ENCODE measurements around the gene MYO3B.
"Not testable (repeated sequence)": the region's sequence is repeated elsewhere in the genome, so short reads cannot be mapped to it uniquely, and the experiment has no call there.

Gene MYO3B

DNA sequence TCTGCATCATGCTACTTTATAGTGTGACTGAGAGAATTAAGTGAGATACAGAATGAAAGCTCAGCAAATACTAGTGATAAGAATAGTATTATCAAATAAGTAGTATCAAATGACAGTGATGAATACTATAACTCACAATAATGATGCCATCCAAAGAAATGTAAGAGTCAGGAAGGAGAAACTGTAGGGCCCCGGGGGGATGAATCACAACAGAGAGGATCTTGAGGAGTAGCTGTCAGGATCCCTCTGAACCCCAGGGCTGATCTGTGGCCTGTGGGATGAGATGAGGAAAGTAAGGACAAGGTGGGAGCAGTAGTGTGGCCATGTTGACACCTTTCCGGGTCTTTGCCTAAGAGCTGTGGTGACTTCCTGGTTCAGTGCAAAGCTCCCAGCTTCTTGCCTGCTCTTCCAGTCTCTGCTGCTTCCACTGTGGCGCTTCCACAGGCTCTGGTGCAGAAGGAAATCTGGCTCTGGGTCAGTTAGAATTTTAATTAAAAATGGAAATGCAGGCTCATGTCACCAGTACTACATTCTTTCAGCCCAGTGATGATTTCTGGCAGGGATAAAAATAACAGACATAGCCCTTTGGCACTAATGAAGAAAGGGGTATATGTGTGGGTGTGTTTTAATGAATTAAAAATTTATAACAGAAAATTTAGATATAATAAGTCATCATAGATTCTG is 166.9 kb downstream of the MYO3B start:
- no peak for DNase-seq

DNA sequence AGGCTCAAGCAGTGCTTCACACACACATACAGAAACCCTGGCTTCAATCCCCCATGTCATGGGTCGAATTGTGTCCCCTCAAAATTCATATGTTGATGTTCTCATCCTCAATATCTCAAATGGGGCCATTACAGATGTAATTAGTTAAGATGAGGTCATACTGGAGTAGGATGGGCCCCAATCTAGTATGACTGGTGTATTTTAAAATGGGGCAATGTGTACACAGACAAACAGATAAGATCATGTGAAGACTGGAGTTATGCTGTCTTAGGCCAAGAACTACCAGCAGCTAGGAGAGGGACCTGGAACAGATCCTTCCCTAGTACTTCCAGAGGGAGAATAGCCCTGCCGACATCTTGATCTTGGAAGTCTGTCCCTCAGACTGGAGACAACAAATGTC is 167.7 kb downstream of the MYO3B start:
- DNase-seq = no peak

DNA sequence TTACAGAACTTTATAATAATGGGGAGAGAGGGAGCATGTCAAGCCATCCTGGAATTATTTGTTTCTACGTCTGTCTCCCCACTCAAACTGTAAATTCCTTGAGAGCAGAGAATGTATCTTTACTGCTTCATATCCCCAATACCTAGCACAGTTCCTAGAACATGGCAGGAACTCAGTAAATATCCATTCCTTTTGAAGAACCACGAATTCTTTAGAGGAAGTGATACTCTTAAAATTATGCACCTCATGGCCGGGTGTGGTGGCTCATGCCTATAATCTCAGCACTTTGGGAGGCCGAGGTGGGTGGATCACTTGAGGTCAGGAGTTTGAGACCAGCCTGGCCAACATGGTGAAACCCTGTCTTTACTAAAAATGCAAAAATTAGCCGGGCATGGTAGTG is 171.3 kb downstream of the MYO3B start:
- DNase-seq = not testable (repeated sequence)

DNA sequence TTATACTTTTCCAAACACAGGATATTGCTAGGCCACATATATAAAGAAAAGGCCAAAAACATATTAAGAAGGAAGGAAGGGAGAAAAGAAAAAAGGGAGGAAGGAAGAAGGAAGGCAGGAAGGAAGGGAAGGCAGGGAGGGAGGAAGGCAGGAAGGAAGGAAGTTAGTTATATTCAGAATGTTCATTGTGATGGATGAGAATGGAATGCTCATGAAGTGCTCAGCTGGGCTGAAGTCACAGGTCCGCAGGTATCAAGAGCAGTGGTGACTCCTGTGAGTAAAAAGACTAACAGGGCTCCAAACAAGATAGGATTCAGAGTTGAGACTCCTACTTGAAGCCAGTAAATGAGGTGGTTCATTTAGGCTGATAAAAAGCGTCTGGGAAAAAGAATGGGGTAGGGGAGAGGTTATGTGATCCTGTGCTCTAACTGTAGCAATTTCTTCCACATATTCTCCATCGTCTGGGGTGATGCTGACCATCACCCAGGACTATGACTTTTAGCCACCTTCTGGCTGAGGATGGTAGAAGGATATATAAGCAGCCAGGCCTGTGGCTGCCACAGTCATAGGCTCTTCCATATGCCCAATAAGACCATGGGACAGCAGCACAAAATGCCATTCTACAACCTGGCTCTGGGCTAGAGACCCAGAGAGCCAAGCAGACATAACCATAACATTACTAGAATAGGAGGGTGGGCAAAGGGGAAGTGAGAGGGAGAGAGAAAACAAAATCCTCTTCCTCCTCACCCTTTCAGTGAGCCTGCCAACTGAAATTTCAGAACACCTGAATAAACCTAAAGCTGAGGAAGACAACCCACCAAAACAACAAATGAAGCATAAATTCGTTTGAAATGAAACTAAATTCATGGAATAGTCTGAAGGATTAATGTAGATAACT is 173.2 kb downstream of the MYO3B start:
- no peak for DNase-seq

DNA sequence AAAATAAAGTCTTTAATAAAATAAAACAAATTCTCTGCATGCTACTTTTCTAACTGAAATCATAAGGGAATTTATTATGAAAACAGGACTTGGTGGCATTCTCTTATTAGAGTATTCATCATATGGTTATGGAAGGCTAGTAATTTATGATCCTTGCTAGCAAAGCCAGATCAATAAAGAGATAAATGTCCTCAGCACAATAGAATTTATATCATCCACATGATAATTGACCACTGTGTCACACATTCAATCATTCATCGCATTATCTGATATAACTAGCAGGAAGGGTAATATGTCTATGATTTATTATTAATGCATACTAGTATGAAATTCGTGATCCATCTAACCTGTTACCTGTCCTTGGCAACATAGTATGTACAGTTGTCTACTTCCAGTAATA is 175.8 kb downstream of the MYO3B start:
- no peak for DNase-seq

DNA sequence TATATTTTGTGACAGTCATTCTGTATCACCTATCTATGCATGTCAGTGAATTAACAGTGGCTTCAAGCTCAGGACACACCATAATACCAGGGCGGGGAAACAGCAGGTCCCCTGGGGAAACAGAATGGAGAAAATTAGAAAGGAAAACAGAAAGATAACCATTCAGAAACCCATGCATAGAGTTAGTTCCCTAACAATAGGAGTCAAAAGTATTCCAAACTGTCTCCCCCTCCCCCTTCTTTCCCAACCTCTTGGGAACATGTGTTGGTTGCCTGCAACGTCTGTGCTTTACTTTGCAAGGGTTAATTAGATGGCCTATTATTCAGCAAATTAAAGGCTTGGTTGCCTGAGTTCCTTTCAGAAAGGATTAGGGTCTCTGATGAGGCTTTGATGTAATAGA is 176.4 kb downstream of the MYO3B start:
- peak; percentile 26 for DNase-seq

DNA sequence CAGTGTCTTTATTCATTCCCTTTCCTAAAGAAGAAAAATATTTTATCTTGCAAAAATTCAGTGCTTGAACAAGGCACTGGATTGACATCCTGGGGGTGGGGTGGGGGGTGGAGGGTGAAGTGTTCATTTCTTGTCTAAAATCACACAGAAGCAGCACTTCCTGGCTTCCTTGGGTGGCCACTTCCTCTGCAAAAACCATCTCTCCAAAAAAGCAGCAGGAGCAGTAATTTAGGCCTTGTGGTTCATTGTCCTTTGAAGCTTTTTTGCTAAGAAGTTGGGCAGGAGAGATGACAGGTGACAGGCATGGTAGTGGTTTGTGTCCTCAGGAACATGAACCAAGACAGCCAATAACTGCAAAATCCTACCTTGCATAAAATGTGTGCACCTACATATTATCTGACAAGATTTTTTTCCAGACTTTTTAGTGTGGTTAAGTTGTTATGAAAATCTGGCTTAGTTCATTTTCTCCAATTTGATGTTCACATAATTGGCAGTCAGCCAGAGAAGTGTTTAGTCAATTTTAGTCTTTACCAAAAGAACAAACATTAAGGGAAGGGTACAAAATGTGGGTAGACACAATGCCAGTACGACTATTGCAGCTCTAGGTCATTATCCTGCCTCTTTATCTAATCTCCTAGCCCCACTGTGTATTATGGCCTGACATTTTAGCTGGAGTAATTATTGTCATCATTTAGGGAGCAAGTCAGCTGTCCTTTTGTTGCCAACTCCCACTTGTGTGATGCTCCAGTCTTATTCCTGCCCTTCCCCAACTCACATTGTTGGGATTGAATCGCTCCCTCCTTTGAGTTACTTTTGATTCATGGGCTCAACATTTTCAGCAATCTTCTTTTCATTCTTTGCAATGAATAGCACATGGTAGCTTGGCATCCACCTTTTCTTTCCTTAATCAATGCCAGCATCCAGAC is 177.2 kb downstream of the MYO3B start:
- DNase-seq = no peak

DNA sequence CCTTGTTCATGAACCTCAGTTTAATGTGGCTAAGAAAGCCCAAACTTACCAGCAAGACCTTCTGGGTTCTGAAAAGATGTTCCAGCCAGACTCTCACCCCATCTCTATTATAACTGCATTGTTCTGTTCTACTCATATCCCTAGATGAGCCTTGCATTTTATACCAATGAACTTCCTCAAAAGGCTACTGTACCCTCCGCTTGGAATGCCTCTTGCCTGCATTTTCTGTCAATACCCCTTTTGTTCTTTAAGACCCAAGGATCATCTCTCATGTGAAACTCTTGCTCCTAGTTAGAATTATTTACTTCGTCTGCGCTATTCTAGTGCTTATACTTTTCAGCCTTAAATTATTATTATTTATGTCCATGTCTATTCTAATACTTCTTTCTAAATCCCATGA is 181.5 kb downstream of the MYO3B start:
- DNase-seq = no peak

DNA sequence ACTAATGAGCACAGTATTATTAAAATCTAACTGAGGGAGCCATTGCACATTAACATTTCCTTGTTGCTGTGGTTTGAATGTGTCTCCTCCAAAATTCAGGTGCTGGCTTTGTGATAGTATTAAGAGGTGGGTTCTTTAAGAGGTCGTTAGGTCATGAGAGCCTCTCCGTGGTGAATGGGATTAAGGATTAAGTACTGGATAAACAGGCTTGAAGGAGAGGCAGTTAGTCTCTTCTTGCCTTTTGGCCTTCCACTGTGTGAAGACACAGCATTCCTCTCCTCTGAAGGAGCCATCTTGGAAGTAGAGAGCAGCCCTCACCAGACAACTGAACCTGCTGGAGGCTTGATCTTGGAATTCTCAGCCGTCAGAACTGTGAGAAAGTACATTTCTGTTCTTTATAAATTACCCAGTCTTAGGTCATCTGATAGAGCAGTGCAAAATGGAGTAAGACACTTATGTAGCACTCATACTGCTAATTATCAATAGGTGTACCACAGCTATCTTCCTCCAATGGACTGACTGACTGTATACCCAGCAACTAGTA is 182.7 kb downstream of the MYO3B start:
- no peak for DNase-seq

DNA sequence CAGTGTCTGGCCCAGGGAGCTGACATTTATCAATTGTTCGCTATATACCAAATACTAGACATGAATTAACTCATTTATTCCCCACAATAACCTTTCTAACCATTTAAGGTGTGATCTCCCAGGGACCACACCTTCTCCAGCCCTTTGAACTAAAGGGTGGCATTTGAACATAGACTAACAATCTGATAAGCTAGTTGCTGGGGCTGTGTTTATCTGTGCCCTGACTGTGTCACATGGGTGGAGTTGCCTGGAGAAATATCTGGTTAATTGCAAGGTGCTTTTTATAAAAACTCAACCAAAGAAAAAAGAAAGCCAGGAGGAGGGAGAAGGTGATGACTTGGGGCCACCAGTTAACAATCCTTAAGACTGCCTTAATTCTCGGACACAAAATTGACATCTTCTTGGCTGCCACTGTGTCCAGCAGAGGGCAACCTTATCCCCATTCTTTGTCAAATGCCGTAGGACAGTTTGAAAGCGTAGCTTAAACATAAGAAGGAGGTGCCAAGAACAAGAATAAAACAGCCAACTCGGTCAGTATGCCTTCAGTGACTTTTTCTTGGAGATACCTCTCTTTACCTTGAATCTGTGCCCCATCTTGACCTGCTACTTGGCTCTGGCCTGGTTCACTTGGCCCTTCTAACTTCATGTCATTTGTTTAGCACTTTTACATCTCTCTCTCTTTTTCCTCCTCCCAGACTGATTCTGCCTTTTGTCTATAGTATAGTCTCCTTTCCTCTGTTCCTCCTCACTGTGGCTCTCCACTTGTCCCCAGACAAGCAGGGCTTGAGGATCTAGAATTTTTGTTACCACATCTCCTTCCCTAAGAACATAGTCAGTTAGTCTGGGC is 183.4 kb downstream of the MYO3B start:
- DNase-seq = peak; percentile 53

DNA sequence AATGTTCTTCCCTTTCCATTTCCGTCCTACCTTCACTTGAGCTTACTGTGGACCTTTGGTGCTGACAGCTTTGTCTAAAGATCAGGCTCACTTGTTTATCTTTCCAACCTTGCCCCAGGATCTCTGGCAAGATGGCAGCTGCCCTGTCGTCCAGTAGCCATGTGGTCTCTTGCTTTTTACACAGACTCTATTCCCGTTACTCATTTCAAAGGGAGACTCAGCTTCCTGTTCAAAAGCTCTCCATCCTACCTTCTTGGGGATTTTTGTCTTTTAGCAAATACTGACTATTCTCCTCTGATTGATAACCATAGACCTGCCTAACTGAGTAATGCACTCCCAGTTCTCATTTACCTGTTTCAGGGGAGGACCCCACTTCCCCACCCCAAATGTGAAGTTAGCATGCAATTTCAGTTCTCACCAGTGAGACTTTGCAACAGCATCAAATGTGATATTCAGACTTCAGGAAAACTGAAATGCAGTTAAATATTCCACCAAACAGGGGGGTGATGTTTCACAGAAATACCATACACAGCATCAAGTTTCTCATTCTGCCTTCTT is 184.4 kb downstream of the MYO3B start:
- DNase-seq = no peak

DNA sequence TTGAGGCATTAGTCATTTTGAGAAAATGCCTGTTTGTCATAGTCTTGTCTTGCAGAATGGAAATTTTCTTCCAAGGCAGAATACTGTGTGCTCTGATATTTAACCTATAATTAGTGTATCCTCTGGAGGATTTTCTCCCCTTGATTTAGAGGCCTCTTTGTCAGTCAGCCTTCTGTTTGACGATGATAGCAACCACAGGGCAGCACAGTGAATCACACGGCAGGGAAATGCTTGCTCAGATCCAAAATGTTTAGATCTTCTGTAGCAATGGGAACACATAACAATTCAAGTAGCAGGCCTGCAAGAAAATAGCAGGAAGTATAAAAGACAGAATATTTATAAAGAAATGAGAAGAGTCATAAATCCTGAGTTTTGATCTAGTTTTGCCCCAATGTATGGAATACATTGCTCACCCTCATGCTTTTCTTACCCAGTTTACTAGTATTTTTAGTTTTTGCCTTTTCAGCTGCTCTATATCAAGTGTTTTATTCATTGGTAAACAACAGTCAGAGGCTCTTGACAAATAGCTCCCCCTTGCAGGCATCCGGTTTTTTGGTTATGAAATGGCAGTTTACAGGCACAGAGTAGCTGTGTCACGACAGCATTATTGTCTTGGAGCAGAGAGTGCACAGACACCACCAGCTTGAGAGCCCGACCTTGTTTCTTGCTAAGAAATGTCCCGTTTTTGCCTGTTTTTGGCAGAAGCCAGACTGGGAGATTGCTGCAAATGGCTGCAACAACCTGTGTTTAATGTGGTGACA is 185.1 kb downstream of the MYO3B start:
- DNase-seq = no peak

DNA sequence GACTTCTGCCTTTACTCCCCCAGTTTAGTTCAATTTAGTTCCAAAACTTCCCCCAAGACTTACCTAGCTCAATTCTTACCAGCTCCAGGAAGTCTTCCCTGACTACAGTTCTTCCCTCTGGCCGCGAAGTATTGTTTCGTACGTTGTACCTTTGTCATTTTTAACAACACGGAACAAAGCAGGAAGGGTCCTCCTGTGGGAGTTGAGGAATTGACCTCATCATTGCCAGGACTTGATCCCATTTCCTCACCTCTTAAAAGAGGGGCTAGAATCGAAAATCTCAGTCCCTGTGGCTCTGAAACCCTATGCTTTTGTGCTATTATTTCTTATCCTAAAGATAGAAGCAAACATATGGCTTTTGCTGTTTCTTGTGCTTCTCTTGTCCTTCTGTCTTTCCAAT is 187.1 kb downstream of the MYO3B start:
- no peak for DNase-seq

DNA sequence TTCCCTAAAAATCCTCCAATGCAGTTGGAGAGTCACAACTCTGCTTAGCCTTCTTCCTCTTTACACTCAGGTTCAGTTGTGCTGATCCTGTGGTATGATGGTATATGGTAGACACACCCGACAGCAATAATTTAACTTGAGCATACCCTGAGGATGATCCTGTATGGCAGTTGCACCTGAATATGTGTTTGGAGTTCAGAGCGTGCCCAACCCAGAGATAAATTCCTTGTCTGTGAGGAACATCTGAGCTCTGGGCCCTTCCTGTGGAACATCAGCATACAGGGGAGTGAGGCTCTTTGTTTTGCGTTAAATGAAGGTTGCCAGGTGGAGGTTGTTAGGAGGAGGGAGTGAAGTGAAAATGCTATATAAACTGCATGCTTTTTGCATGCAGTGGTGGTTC is 187.7 kb downstream of the MYO3B start:
- no peak for DNase-seq

DNA sequence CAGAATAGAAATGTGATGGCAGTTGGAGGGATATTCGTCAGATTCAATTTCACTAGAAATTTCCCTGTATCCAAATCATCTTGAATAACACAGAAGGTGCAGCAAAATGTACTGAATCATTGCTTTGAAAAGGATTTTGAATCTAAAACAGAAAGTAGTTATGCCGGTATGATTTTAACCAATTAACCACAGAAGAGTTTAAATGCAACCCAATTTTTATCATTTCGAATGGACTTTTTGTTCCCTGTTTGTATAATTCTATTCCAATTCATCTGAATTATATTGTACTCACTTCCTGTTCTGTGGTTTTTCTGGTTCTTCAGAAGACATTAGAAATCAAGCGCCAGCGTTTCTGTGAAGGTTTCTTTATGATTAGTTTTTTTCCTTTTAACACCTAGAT is 190.4 kb downstream of the MYO3B start:
- DNase-seq = no peak

DNA sequence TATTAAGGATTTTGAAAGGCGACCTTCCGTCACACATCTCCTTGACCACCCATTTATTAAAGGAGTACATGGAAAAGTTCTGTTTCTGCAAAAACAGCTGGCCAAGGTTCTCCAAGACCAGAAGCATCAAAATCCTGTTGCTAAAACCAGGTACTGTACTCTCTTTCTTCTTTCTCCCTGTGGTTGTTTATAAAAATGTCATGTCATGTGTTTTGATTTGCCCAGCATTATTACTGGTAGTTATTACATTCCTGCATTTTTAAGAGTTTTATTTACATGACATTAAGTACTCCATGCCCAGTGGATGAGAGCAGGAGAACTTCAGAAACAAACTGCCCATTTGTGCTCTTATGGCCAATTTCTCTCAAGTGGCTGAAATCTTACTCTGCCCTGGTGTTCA is 191.3 kb downstream of the MYO3B start:
- no peak for DNase-seq

DNA sequence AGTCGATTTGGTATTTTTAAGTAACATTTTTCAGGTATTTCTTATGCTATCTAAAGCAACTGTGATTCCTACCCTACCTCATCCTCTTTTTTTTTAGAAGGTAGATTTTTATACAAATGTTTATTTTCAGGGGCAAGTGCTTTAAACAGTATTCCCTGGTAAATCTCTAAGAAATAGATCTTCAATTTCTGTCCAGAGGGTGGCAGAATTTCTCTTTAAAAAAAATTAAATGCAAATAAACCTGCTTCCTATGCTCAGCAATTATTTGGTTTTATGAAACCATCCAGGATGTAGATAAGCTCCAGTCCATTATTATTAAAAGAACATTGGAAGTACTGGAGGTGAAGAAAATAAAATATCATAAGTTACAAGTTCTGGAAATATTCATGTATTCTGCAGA is 191.9 kb downstream of the MYO3B start:
- DNase-seq = peak; percentile 55

DNA sequence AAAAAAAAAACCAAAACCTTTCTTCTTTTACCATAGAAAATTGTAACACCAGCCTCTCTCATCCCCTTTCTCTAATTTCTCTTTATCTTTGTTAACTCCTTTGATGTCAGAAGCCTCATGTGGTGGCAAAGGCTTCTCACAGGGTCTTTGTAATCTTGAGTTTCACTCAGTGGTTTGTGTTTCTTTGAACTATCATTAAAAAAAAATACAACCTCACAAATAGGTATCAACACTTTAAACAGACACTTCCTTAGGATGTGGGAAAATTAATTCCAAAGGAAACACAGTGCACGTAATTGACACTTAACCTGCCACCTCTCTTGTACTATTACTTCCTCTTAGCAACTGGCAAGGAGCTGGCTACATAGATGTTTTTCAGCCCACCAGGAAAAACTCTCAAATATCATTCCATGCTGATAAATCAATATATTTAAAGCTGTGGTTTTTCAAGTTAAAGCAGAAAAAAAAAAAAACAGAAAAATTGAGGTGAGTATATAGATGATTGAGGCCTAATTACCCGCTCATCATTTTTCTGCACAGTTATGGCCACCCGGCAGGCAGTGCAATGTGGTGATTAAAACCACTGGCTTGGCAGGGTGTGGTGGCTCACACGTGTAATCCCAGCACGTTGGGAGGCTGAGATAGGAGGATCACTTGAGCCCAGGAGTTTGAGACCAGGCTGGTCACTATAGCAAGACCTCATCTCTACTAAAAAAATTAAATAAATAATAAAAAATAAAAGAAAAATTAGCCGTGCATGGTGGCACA is 193.5 kb downstream of the MYO3B start:
- DNase-seq = no peak

DNA sequence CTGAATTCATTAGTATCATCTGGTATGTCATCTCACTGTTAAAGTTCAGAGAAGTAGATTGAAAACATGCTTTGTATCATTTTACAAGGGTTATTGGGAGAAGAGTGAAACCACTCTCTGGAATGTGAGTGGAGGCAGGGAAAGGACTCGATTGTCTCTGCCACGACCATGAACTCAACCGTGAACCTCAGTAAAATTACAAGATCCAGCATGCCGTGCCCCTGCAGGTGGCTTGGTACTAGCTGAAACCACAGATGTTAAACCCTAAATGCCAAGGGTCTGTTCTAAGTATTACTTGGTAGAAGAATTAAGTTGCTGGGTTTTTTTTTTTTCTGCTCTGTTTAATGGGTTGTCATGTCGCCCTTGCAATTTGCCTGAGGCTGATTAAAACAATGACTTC is 197.2 kb downstream of the MYO3B start:
- DNase-seq = peak; percentile 75
